Measurements from ENCODE around the gene EPHA10. TPM values are rescaled to one million over a fixed set of nuclear protein-coding genes. Genes with fewer than 3 reads are reported as not detected.

Gene EPHA10
- total RNA-seq, 1 experiment from 2014 or later: 1.3 TPM

- TF ChIP-seq, protein P1, sequence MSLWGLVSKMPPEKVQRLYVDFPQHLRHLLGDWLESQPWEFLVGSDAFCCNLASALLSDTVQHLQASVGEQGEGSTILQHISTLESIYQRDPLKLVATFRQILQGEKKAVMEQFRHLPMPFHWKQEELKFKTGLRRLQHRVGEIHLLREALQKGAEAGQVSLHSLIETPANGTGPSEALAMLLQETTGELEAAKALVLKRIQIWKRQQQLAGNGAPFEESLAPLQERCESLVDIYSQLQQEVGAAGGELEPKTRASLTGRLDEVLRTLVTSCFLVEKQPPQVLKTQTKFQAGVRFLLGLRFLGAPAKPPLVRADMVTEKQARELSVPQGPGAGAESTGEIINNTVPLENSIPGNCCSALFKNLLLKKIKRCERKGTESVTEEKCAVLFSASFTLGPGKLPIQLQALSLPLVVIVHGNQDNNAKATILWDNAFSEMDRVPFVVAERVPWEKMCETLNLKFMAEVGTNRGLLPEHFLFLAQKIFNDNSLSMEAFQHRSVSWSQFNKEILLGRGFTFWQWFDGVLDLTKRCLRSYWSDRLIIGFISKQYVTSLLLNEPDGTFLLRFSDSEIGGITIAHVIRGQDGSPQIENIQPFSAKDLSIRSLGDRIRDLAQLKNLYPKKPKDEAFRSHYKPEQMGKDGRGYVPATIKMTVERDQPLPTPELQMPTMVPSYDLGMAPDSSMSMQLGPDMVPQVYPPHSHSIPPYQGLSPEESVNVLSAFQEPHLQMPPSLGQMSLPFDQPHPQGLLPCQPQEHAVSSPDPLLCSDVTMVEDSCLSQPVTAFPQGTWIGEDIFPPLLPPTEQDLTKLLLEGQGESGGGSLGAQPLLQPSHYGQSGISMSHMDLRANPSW (CRISPR knock-in tag; conservative IDR thresholded peaks at IDR 0.05; ENCODE audit: low read depth): no peak
- no peak for TF ChIP-seq ZNF396 (CRISPR knock-in tag; IDR thresholded peaks at IDR 0.05; ENCODE audit: borderline replicate concordance)
- TF ChIP-seq, protein P2, sequence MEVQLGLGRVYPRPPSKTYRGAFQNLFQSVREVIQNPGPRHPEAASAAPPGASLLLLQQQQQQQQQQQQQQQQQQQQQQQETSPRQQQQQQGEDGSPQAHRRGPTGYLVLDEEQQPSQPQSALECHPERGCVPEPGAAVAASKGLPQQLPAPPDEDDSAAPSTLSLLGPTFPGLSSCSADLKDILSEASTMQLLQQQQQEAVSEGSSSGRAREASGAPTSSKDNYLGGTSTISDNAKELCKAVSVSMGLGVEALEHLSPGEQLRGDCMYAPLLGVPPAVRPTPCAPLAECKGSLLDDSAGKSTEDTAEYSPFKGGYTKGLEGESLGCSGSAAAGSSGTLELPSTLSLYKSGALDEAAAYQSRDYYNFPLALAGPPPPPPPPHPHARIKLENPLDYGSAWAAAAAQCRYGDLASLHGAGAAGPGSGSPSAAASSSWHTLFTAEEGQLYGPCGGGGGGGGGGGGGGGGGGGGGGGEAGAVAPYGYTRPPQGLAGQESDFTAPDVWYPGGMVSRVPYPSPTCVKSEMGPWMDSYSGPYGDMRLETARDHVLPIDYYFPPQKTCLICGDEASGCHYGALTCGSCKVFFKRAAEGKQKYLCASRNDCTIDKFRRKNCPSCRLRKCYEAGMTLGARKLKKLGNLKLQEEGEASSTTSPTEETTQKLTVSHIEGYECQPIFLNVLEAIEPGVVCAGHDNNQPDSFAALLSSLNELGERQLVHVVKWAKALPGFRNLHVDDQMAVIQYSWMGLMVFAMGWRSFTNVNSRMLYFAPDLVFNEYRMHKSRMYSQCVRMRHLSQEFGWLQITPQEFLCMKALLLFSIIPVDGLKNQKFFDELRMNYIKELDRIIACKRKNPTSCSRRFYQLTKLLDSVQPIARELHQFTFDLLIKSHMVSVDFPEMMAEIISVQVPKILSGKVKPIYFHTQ (CRISPR knock-in tag; IDR thresholded peaks at IDR 0.05): no peak
- TF ChIP-seq CREB1 (CRISPR knock-in tag; IDR thresholded peaks at IDR 0.05): no peak
- TF ChIP-seq ERG (CRISPR knock-in tag; IDR thresholded peaks at IDR 0.05): no peak
These were observed 33.5 kb downstream of the EPHA10 start (continued) for GRCh38 chr1:37731312-37732019.

DNA sequence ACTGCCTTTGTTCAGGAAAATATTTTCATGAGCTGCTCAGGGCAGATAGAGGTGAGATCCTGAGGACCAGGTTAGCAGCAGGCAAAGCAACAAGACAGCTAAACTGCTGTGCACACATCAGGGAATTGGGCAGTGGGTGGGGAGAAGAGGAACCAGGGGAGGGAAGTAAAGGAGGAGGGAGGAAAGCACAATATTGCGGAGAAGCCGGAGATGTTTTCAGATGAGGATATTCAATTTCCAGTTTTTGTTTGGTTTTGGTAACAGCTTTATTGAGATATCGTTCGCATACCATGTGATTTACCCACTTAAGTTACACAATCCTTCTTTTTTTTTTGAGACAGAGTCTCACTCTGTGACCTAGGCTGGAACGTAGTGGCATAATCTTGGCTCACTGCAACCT lies 34.5 kb downstream of the EPHA10 start:
- CTCF ChIA-PET: interaction anchor here (0.8 kb wide), 1 partner anchor 48 kb away, joined by 3 read pairs; no protein-coding TSS in a partner anchor
- ATAC-seq: no peak
- no peaks in the 10 kb centered on the region for H3K9me3 Mint-ChIP-seq
- H3K4me3 Mint-ChIP-seq: no peak overlapping the region
- H3K4me1 Mint-ChIP-seq: peaks cover 2% of the 10 kb centered on the region; the same call in 1 of the 2 replicates
- POLR2A ChIA-PET: interaction anchor here (0.6 kb wide), 1 partner anchor 113 kb away, joined by 5 read pairs; no protein-coding TSS in a partner anchor
- H3K36me3 Mint-ChIP-seq: no peaks in the 10 kb centered on the region
- no peak overlapping the region for H3K27ac Mint-ChIP-seq
- H3K27me3 Mint-ChIP-seq (ENCODE audit: low read depth): peaks cover 28% of the 10 kb centered on the region
- no peak for DNase-seq (ENCODE audit: low spot score)
- TF ChIP-seq ELF4 (CRISPR knock-in tag; IDR thresholded peaks at IDR 0.05; ENCODE audit: low read depth): no peak
- no peak for TF ChIP-seq FOXP1 (CRISPR knock-in tag; IDR thresholded peaks at IDR 0.05; ENCODE audit: borderline replicate concordance)
- TF ChIP-seq, protein P3, sequence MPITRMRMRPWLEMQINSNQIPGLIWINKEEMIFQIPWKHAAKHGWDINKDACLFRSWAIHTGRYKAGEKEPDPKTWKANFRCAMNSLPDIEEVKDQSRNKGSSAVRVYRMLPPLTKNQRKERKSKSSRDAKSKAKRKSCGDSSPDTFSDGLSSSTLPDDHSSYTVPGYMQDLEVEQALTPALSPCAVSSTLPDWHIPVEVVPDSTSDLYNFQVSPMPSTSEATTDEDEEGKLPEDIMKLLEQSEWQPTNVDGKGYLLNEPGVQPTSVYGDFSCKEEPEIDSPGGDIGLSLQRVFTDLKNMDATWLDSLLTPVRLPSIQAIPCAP (CRISPR knock-in tag; IDR thresholded peaks at IDR 0.05): no peak
- TF ChIP-seq PRDM15 (CRISPR knock-in tag; IDR thresholded peaks at IDR 0.05): no peak
- TF ChIP-seq CBFB (CRISPR knock-in tag; IDR thresholded peaks at IDR 0.05; ENCODE audit: low read depth): no peak
- no peak for TF ChIP-seq JUN (CRISPR knock-in tag; IDR thresholded peaks at IDR 0.05)
- no peak for TF ChIP-seq PRRX2 (CRISPR knock-in tag; IDR thresholded peaks at IDR 0.05)
- no peak for TF ChIP-seq SMAD4 (CRISPR knock-in tag; IDR thresholded peaks at IDR 0.05)
- TF ChIP-seq, protein P4, sequence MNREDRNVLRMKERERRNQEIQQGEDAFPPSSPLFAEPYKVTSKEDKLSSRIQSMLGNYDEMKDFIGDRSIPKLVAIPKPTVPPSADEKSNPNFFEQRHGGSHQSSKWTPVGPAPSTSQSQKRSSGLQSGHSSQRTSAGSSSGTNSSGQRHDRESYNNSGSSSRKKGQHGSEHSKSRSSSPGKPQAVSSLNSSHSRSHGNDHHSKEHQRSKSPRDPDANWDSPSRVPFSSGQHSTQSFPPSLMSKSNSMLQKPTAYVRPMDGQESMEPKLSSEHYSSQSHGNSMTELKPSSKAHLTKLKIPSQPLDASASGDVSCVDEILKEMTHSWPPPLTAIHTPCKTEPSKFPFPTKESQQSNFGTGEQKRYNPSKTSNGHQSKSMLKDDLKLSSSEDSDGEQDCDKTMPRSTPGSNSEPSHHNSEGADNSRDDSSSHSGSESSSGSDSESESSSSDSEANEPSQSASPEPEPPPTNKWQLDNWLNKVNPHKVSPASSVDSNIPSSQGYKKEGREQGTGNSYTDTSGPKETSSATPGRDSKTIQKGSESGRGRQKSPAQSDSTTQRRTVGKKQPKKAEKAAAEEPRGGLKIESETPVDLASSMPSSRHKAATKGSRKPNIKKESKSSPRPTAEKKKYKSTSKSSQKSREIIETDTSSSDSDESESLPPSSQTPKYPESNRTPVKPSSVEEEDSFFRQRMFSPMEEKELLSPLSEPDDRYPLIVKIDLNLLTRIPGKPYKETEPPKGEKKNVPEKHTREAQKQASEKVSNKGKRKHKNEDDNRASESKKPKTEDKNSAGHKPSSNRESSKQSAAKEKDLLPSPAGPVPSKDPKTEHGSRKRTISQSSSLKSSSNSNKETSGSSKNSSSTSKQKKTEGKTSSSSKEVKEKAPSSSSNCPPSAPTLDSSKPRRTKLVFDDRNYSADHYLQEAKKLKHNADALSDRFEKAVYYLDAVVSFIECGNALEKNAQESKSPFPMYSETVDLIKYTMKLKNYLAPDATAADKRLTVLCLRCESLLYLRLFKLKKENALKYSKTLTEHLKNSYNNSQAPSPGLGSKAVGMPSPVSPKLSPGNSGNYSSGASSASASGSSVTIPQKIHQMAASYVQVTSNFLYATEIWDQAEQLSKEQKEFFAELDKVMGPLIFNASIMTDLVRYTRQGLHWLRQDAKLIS (CRISPR knock-in tag; IDR thresholded peaks at IDR 0.05; ENCODE audit: borderline replicate concordance): no peak
- no peak for TF ChIP-seq MYBL2 (CRISPR knock-in tag; IDR thresholded peaks at IDR 0.05)
- TF ChIP-seq E2F1 (CRISPR knock-in tag; IDR thresholded peaks at IDR 0.05): no peak
- no peak for TF ChIP-seq ESRRA (CRISPR knock-in tag; IDR thresholded peaks at IDR 0.05; ENCODE audit: borderline replicate concordance)

Data from WTC11 (cell line).